ENCODE data around the gene DECR2.

The DECR2 gene

DNA sequence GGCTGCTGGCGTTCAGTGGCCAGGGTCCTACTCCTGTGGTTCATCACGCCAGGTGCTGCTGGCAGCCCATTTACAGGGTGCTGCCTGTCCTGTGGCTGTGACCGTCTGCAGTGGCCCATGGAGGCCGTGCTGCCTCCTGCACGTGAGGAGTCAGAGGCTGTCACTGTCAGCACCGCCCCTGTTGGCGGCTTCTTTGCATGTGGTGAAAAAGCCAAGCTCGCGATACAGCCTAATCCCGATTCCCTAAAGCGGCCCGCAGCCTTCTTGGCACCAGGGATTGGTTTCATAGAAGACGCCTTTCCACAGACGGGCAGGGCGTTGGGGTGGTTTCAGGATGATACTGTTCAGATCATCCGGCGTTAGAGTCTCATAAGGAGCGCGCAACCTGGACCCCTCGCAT lies 59.1 kb downstream of the DECR2 start:
- TF ChIP-seq, protein P1, sequence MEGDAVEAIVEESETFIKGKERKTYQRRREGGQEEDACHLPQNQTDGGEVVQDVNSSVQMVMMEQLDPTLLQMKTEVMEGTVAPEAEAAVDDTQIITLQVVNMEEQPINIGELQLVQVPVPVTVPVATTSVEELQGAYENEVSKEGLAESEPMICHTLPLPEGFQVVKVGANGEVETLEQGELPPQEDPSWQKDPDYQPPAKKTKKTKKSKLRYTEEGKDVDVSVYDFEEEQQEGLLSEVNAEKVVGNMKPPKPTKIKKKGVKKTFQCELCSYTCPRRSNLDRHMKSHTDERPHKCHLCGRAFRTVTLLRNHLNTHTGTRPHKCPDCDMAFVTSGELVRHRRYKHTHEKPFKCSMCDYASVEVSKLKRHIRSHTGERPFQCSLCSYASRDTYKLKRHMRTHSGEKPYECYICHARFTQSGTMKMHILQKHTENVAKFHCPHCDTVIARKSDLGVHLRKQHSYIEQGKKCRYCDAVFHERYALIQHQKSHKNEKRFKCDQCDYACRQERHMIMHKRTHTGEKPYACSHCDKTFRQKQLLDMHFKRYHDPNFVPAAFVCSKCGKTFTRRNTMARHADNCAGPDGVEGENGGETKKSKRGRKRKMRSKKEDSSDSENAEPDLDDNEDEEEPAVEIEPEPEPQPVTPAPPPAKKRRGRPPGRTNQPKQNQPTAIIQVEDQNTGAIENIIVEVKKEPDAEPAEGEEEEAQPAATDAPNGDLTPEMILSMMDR (IDR thresholded peaks at IDR 0.05; ENCODE audit: low read depth, low read length): no peak
- no peak overlapping the region for H3K4me3 ChIP-seq (replicated peaks in 1 of 2; ENCODE audit: low read depth in 2 of 2, low read length in 2 of 2)
- DNase-seq (ENCODE audit: low read depth in 2 of 2): no peak

All from cardiac fibroblast (primary cell).